CD4-positive, alpha-beta T cell (primary cell): ENCODE data around the gene MAPK11. TPM values are rescaled to one million over a fixed set of nuclear protein-coding genes. Genes with fewer than 3 reads are reported as not detected.

Experiments used
- ATAC-seq: fragments of 200-7000 bp; cut with Tn5 transposase; one replicate; pipeline ENCODE4 v1.10.0; 2022; ENCODE audit warnings: mild to moderate bottlenecking; ENCODE audit not compliant: poor library complexity
- CTCF ChIA-PET: fragments of 350-600 bp; sonication (Branson Sonifier 250); formaldehyde crosslinking; loops from one replicate; lab custom pipeline; 2021; ENCODE audit warnings: antibody characterized with exemption, inconsistent platforms; lab: Charles Lee
- POLR2A ChIA-PET: fragments of 350-600 bp; sonication (Branson Sonifier 250); formaldehyde crosslinking; loops from one replicate; lab custom pipeline; 2021; ENCODE audit warnings: antibody characterized with exemption, inconsistent platforms; lab: Charles Lee
- DNase-seq, 14 experiments: peaks; one replicate each; pipeline ENCODE4 v3.0.0-alpha.2; 2013 to 2020; ENCODE audit warnings: mixed read lengths in 2 of 14
- H3K27ac ChIP-seq, 2 donors: one replicate each; pipeline versions ENCODE4 v1.5.1 to v1.7.0; 2013; ENCODE audit warnings: low read length in 2 of 2, low read depth in 1 of 2, mild to moderate bottlenecking in 1 of 2
- H3K27me3 ChIP-seq, 2 experiments: 1 replicate in 1 of 2; 2 replicates in 1 of 2; pipeline versions ENCODE4 v1.6.1 to v1.7.0; 2013; ENCODE audit warnings: low read length in 2 of 2, control low read depth in 1 of 2, mild to moderate bottlenecking in 1 of 2, moderate library complexity in 1 of 2; ENCODE audit not compliant: insufficient read depth in 2 of 2, control insufficient read depth in 1 of 2
- H3K36me3 ChIP-seq: one replicate; pipeline ENCODE4 v1.6.1; 2013; ENCODE audit warnings: low read length, control low read depth; ENCODE audit not compliant: insufficient read depth
- H3K4me1 ChIP-seq: one replicate; pipeline ENCODE4 v1.6.1; 2013; ENCODE audit warnings: low read length, control low read depth; ENCODE audit not compliant: insufficient read depth
- H3K4me3 ChIP-seq: one replicate; pipeline ENCODE4 v1.5.1; 2013; ENCODE audit warnings: mild to moderate bottlenecking, low read length, moderate library complexity
- H3K9me3 ChIP-seq, 2 experiments: 1 replicate in 1 of 2; 2 replicates in 1 of 2; pipeline versions ENCODE4 v1.6.1 to v1.7.0; 2013; ENCODE audit warnings: low read length in 2 of 2, mild to moderate bottlenecking in 2 of 2, control low read depth in 1 of 2, moderate library complexity in 1 of 2; ENCODE audit not compliant: control insufficient read depth in 1 of 2, insufficient read depth in 1 of 2
- H3K27ac Mint-ChIP-seq: one replicate; pipeline ENCODE4 v1.8.0; 2020; ENCODE audit warnings: mixed read lengths
- H3K27me3 Mint-ChIP-seq: one replicate; pipeline ENCODE4 v1.8.0; 2021; ENCODE audit warnings: mixed read lengths
- H3K36me3 Mint-ChIP-seq: one replicate; pipeline ENCODE4 v1.8.0; 2021; ENCODE audit warnings: low read depth, mixed read lengths
- H3K4me1 Mint-ChIP-seq: one replicate; pipeline ENCODE4 v1.8.0; 2021; ENCODE audit warnings: low read depth, mixed read lengths
- H3K4me3 Mint-ChIP-seq: one replicate; pipeline ENCODE4 v1.8.0; 2020; ENCODE audit warnings: mild to moderate bottlenecking, mixed read lengths
- H3K9me3 Mint-ChIP-seq: one replicate; pipeline ENCODE4 v1.8.0; 2020; ENCODE audit warnings: mixed read lengths
- CTCF ChIP-seq: fragments of 200-600 bp; IDR thresholded peaks from one replicate; pipeline ENCODE4 v1.8.0; 2022; ENCODE audit warnings: antibody characterized with exemption, mild to moderate bottlenecking
- intact Hi-C, 2 experiments: fragments of 100-400 bp; cut with DNase I in 1 of 2; cut with micrococcal nuclease in 1 of 2; formaldehyde crosslinking; loops; one replicate each; pipeline versions ENCODE4 v1.15.1 to v1.9.0; 2023 to 2025; cut with DNase I, micrococcal nuclease
- total RNA-seq, 174 experiments: library from RNA in 2 of 174; stranded (reverse) in 2 of 174; gene quantifications; one replicate each; pipeline ENCODE4 v1.2.3 and lab custom pipeline; 2021 to 2026

The MAPK11 gene
- total RNA-seq, 2 experiments from 2014 or later: 4.2 to 4.9 TPM

DNA sequence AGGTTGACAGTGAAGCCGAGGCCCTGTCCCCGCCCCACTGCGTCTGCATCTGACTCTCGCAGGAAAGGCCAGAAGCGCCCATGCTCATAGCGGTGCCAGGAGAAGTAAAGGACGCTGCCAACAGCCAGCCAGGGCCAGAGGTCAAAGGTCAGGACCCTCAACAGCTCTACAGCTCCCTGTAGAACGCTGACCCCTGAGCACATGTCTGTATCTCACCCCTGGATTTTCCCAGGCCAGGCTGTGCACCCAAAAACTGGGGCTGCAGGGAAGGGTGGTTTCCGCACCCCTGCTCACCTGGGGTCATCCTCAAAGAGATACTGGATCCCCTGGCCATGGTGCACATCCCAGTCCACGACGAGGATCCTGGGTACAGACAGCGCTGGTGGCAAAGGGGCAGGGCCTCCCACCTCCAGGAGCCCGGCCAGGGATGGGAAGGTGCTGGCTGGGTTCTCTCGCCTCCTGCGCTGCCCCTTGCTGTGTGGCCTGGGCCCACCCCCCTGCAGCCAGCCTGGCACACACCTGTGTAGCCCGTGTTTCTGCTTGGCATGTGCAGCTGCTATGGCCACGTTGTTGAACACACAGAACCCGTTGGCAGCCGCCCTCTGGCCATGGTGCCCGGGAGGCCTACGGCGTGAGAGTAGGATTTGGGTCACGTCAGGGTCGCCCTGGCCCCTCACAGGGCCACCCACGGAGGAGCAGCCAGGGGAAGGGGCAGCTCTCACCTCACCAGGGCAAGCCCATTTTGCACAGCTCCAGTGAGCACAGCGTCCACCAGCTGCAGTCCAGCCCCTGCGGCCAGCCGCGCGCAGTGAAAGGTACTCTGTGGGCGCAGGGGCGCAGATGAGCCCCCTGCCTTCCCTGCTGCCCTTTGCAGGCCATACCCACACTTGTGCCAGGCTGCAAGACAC, 20.6 kb downstream of the MAPK11 start:
- Mint-ChIP-seq H3K9me3 (no peaks in the 10 kb centered on the region), H3K36me3 (peaks cover 18% of the 10 kb centered on the region), H3K27ac (peak overlapping the region; percentile 47), H3K4me3 (peak overlapping the region; percentile 80), H3K4me1 (peaks cover 31% of the 10 kb centered on the region), H3K27me3 (no peaks in the 10 kb centered on the region)
- Histone ChIP-seq H3K4me1 (peaks cover 67% of the 10 kb centered on the region), H3K9me3 (no peaks in the 10 kb centered on the region), H3K27me3 (no peaks in the 10 kb centered on the region), H3K4me3 (peak overlapping the region; percentile 87), H3K27ac (no peak overlapping the region), H3K36me3 (peaks cover 29% of the 10 kb centered on the region)
- intact Hi-C loops: loop anchor here in 1 of 2 experiments (5.0 kb wide), 1 partner anchor 248 kb away; no protein-coding TSS in a partner anchor
- TF ChIP-seq CTCF: no peak
- CTCF ChIA-PET: interaction anchor here (1.3 kb wide), 1 partner anchor 23 kb away, joined by 3 read pairs; no protein-coding TSS in a partner anchor
- DNase-seq (no peak), ATAC-seq (no peak)
- POLR2A ChIA-PET: interaction anchor here (1.2 to 3.1 kb wide), 3 partner anchors 9 to 371 kb away, joined by 3 to 17 read pairs (median 12); no protein-coding TSS in a partner anchor

DNA sequence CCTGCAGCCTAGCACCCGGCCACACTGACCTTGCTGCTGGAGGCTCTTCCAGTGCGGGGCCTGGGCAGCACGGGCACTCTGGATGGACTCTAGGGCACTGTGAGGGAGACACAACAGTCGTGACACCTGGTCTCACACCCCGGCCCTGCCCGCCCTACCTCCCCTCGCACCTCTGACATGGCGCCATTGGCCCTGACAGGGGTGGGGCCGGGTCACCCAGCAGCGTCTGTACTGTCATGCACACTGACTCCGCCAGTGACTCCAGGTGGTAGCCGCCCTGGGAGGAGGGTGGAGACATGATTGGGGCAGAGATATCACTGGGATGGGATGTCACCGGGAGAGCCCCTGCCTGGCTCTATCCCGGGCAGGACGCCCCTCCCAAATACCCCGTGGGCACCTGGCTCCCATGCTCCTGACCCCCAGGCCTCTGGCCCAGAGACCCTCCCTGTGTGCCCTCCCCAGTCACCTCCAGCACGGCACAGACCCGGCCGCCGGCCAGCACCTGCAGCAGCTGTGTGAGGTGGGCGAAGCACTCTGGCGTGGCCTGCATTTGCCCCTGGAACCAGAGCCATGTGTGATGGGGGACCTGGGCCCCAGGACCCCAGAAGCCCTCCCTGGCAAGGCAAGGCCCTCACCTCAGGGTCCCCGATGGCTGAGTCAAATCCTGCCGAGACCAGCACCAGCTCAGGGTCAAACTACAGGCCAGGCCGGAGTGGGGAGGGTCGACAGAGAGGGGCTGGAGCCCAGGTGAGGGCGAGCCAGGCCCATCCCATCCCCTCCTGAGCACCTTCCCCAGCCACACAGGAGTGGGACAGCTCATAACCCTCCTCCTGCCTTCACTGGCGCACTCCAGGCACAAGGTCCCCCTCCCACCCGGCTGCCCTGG, 21.7 kb downstream of the MAPK11 start:
- peaks cover 29% of the 10 kb centered on the region for H3K36me3 ChIP-seq
- no peak for TF ChIP-seq CTCF
- peak overlapping the region; percentile 71 for H3K27ac Mint-ChIP-seq
- H3K4me3 ChIP-seq: no peak overlapping the region
- intact Hi-C loops: no loop called here
- CTCF ChIA-PET: interaction anchor here (0.5 kb wide), 1 partner anchor 106 kb away, joined by 3 read pairs; no protein-coding TSS in a partner anchor
- no peaks in the 10 kb centered on the region for H3K9me3 Mint-ChIP-seq
- H3K27me3 Mint-ChIP-seq: no peaks in the 10 kb centered on the region
- DNase-seq (no peak), ATAC-seq (no peak)
- peaks cover 79% of the 10 kb centered on the region for H3K4me1 ChIP-seq
- H3K27me3 ChIP-seq: no peaks in the 10 kb centered on the region
- H3K9me3 ChIP-seq: no peaks in the 10 kb centered on the region
- no peak overlapping the region for H3K27ac ChIP-seq
- peak overlapping the region; percentile 83 for H3K4me3 Mint-ChIP-seq
- H3K4me1 Mint-ChIP-seq: peaks cover 40% of the 10 kb centered on the region
- POLR2A ChIA-PET: no interaction called here
- peaks cover 29% of the 10 kb centered on the region for H3K36me3 Mint-ChIP-seq

- Mint-ChIP-seq H3K27me3 (no peaks in the 10 kb centered on the region), H3K27ac (peak overlapping the region; percentile 71), H3K36me3 (peaks cover 29% of the 10 kb centered on the region), H3K9me3 (no peaks in the 10 kb centered on the region), H3K4me3 (peak overlapping the region; percentile 83), H3K4me1 (peaks cover 43% of the 10 kb centered on the region)
- DNase-seq: peak in 11 of 14 experiments; percentile 35 to 87 (median 48)
- Histone ChIP-seq H3K27me3 (no peaks in the 10 kb centered on the region), H3K4me1 (peaks cover 85% of the 10 kb centered on the region), H3K36me3 (peaks cover 29% of the 10 kb centered on the region), H3K9me3 (no peaks in the 10 kb centered on the region), H3K27ac (no peak overlapping the region), H3K4me3 (no peak overlapping the region)
- ChIA-PET POLR2A (no interaction called here), CTCF (no interaction called here)
- ATAC-seq: no peak
- intact Hi-C loops: no loop called here
- no peak for TF ChIP-seq CTCF
These were observed 22.4 kb downstream of the MAPK11 start for GRCh38 chr22:50247748-50248147.
